HG03457 (cell line): ENCODE measurements around the gene PROZ.
"Not testable (repeated sequence)": the region's sequence is repeated elsewhere in the genome, so short reads cannot be mapped to it uniquely, and the experiment has no call there.

ENCODE experiments used
- ATAC-seq: cut with Tn5 transposase; IDR thresholded peaks from one replicate; pipeline ENCODE4 v1.9.1; 2021; ENCODE audit warnings: moderate number of reproducible peaks; ENCODE audit not compliant: unreplicated experiment

Gene PROZ

GRCh38 chr13:113153810-113154748 lies 4.4 kb upstream of the PROZ start:
- ATAC-seq = no peak

- ATAC-seq = no peak
Observed at GRCh38 chr13:113155201-113155600, 3.2 kb upstream of the PROZ start.

- no peak for ATAC-seq
Observed at GRCh38 chr13:113155982-113156655, 2.3 kb upstream of the PROZ start.

- ATAC-seq = no peak
Observed at GRCh38 chr13:113157206-113157928, 1.1 kb upstream of the PROZ start.

- ATAC-seq = no peak
Observed at GRCh38 chr13:113158946-113159345, 498 bp downstream of the PROZ start.

- no peak for ATAC-seq
Observed at GRCh38 chr13:113159701-113160100, 1.3 kb downstream of the PROZ start.

GRCh38 chr13:113160983-113161382 lies 2.5 kb downstream of the PROZ start:
- ATAC-seq = no peak

GRCh38 chr13:113161433-113161832 lies 3.0 kb downstream of the PROZ start:
- no peak for ATAC-seq

GRCh38 chr13:113161975-113162374 lies 3.5 kb downstream of the PROZ start:
- ATAC-seq = not testable (repeated sequence)

- ATAC-seq = no peak
Observed at GRCh38 chr13:113162783-113163685, 4.6 kb downstream of the PROZ start.

- no peak for ATAC-seq
Observed at GRCh38 chr13:113164492-113164891, 6.0 kb downstream of the PROZ start.

- no peak for ATAC-seq
Observed at GRCh38 chr13:113166266-113166665, 7.8 kb downstream of the PROZ start.

GRCh38 chr13:113166681-113167080 lies 8.2 kb downstream of the PROZ start:
- ATAC-seq = no peak

- no peak for ATAC-seq
Observed at GRCh38 chr13:113167155-113167554, 8.7 kb downstream of the PROZ start.

GRCh38 chr13:113167575-113167974 lies 9.1 kb downstream of the PROZ start:
- ATAC-seq = no peak

- ATAC-seq = no peak
Observed at GRCh38 chr13:113168211-113168610, 9.8 kb downstream of the PROZ start.

GRCh38 chr13:113169277-113170272 lies 11.1 kb downstream of the PROZ start:
- no peak for ATAC-seq

GRCh38 chr13:113170511-113170910 lies 12.1 kb downstream of the PROZ start:
- ATAC-seq = no peak
